HL-60/S4 treated with phorbol 12-myristate 13-acetate at 8.2 ng/mL for 4 days and 3 days (cell line): ENCODE data around the gene DBX1.
"Not testable (repeated sequence)": the region's sequence is repeated elsewhere in the genome, so short reads cannot be mapped to it uniquely, and the experiment has no call there.

ENCODE experiments used
- in situ Hi-C: fragments of 300-500 bp; cut with MboI; formaldehyde crosslinking; loops from 2 replicates; pipeline ENCODE4 v1.15.0; 2022; ENCODE audit warnings: low sequenced_read_pairs

Gene DBX1

DNA sequence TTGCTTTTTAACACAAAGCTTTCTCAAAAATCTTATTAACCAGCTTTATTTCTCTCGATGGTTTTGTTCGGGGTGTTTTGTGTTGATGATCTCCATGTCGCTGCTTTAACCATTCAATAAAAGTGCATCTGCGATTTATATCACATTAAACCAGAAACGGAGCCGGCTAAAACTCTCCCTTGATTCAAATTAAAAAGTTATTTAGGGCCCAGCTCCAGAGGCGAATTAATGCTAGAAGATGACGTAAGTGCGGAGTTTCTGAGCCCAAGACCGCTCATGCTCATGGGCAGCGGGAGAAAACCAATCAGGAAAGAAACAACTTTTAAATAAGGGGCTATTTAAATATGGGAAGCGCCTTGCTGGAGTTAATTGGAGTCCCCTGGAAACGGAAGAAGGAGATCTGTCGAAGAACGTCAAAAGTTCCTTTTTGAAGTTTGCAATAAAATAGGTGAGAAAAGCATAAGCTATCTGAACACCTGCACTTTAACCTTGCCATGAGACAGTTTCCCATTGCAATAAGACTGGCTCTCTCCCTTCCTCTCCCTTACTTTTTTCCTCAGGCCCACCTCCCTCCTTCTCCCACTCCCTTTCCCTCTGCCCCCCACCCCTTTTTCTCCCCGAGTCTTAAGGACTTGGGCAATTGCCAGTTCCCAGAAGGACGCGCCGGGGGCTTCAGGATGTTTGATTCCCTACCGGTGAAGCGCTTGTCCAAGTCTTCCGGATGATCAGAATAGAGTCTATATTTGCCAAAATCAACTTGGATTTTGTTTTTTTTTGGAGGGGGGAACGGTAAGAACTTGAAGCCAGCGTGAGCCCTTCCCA, 1.9 kb upstream of the DBX1 start:
- in situ Hi-C loops = no loop called here

DNA sequence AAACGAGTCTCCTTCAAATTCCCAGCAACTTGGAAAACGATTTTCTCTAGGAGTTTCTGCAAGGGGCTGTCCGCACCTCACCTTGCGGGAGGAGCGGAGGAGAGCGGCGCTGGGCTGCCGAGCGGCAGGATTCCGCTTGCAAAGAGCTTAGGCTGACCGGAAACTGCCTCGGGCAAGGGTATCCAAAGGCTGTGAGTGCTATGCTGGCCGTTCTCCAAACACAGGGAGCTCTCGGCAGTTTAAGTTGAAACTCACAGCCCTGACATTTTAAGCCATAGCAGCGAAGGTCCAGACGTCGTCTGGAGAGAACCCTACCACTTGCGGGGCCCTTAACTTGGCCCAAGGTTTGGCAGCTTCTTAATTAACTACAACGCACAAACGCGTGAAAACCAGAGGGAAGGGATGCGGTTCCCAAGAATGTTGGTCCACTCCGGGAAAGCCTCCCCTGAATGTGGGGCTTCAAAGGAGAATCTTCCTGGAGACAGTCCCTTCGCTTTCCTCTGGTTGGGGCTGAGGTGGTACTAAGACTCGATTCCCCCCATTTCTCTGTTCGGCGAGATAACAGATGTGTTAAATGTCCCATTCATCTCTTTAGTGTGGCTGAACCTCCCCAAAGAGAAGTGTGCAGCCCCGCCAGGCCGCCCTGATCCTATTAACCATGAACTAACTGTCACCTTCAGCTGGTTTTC, 1.1 kb upstream of the DBX1 start:
- in situ Hi-C loops = no loop called here

DNA sequence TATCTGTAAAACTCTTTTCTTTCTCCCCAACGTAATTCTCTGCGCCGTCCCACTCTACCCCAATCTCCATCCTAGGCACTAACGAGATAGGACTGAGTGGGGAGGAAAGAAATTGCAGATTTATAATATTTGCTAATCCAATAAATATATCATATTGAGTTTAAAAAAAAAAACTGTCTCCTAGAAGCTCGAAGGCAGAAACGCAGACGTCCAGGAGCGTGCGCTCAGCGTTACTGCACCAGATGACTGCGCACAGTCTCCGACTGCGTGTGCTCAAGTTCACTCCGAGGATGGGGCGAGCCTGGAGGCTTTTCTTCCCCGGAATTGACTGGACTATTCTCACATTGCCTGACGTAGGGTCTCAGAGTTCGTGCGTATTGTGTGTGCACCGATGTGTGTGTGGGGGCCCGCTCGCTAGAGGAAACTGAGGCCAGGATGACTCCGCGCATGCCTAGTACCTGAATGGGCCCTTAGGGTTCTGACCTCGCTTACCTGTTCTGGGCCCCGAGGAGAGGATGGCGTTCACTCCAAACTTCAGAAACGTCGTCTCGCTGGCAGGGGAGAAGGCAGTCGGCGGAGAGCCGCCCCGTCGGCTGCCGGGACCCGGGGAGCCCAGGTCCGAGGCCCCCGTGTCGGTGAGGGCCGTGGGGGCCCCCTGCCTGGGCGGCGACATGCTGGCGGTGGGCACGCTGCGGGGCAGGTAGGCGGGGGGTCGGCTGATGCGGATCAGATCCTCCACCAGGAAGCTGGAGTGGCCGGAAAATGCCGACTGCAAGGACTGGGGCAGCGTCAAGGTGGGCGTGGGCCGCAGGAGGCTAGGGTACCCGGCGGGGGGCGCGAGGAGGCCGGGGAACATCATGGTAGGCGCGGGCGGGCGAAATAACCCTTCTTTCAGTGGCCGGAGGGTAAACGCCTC, 551 bp downstream of the DBX1 start:
- in situ Hi-C loops = no loop called here

DNA sequence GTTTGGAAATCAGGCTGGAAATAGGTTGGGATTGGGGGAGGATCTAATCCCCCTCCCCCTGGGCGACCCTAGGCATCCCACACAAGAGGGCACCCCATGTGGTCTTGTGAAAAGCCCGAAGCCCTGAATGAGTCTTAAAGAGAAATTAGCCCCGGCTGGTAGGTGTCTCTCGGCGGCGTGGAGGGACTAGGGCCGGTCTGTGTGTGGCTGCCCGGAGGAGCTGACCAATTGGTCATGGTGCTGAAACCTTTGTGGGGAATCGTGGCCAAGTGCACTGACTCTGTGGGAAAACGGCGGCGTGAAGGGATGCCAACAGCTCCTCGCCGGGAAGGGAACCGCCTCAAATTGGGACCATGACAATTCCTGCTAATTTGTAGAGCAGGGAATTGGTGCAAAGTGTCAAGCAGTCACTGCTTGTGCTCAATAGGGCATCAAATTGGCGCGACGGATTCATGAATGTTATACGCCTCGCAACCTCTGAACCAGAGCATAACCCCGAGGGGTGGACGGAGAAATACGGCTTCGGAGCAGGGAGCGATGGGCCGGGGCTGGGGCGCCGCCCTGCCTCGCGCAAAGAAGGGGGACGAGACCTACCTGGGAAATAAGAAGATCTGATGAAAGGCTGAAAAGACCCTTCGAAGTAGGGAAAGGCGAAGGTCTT, 1.5 kb downstream of the DBX1 start:
- in situ Hi-C loops = no loop called here

DNA sequence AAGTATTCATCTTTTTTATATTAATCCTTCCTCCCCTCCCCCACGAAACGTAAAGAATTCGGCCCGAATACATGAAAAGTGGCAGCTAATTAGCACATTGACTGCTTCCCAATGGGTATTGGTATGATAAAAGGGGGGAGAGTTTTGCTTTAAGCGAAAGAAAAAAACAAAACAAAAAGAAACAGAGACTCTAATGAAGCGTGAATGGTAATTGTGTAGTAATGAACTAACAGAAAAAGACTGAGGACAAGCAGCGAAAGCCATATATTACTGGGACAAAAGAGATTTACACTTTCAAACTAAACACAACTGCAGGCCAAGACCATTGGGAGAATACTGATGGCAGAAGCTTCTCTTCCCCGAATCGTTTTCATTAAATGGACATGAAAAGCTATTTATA, 2.5 kb downstream of the DBX1 start:
- in situ Hi-C loops = no loop called here

DNA sequence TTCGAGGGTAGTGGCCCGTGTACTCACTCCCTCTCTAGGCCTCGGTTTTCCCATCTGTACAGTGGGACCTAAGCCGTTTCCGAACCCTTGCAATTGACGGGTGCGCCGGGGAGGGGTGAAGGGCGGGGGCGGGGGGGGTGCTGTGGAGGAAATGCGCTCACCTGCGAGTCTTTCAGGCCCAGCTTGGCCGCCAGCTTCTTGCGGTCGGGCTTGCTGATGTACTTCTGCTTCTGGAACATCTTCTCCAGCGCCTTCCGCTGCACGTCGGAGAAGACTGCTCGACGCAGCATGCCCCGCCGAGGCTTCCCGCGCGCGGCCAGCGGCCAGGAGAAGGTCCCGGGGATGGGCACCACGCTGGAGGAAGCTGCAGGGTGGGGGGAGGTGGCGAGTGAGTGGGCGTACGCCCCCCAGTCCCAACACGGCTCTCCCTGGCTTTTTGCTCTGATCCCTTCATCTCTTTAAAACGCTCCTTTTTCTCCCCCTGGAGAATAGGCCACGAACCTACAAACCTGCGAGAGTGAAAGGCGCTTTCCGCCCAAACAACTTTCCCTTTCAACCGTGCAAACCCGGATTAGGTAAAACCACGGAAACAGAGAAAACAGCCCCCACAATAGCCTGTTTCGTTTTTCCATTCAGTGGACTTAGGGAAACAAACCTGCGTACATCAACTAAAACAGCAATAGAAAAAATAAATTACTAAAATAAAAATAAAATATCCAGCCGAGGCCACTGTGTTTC, 3.2 kb downstream of the DBX1 start:
- in situ Hi-C loops = no loop called here

DNA sequence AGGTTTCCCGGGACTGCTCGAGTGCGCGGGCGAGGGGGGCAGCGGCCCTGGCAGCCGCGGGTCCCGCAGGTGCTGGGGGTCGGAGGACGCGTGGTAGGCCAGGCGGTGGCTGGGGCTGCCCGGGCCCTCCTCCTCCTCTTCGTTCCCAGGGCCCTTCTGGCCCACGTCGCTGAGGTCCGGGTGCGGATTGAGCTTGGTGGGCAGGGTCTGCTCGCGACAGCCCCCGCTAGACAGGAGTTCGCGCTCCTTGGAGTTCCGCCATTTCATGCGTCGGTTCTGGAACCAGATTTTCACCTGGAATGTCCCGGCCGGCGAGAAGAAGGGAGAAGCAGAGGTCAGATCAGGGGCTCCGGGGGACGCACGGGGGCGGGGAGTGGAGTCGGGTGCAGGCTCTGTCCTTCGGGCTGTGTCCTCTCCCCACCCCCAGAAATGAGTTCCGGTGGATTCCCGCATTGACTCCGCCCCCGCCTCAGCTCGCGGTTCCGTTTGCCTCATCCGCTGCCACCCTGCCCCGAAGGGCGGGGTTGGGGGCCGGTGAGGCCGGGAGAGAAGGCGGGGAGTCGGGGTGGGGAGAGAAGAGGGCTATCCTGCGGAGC, 3.9 kb downstream of the DBX1 start:
- in situ Hi-C loops = no loop called here

DNA sequence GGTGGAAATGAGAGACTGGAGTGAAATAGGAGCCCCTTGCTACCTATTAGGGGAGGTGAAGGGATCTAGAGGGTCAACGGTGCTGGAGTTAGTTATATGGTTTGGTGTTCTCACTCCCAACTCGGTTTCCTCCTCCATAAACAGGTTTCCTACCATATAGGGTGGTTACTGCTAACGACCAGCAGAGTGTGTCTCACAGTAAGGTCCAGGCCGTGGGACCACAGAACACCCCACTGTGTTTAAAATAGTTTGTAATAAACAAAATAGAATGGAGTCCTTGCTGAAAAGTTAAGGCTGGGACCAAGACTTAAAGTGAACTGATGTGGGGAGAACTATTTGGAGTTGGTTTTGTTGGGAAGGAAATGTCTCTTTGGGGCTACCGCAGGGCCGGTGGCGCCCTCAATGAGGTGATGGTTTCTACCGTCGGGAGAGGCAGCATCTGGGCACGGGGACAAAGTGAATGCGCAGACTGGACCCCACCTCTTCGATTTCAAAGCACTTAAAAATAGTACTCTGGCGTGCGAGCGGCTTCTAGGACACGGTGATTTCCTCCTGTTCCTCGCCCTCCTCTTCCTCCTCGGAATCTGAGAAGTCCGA, 4.5 kb downstream of the DBX1 start:
- in situ Hi-C loops = no loop called here

DNA sequence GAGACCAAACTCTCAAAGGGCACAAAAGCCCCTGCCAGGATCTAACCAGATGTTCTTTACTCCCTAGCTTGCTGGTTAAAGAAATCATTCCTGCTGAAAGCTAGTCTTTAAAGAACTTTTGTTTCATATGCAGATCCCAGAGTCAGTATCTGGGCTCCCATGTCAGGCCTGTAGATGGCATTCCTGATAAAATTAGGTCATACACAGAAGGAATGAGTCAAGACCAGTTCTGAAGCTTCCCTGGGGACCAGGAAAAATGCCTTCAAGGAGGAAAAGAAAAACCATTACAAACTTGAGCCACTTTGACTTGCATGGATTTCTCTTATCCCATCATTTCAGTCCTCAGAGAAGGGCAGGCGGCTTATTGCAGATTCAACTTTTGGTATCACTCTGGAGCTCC, 5.9 kb downstream of the DBX1 start:
- in situ Hi-C loops = no loop called here

DNA sequence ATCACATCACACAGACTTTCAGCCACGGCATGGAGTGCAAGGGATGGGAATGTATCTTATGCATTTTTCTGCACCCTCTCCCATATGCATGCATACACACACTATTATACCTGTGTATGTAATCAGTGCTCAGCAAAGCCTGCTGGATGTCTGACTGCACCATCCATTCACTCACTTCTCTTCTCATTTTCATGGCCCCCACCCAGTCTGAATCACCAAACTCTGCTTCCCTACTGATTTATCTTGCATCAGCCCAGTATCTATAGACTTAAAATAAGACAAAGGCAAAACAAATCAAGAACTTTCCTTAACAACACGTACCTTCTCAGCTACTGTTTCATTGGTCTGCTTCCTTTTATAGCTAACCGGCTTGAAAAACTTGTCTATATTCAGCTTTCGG, 21.6 kb downstream of the DBX1 start:
- in situ Hi-C loops = no loop called here

DNA sequence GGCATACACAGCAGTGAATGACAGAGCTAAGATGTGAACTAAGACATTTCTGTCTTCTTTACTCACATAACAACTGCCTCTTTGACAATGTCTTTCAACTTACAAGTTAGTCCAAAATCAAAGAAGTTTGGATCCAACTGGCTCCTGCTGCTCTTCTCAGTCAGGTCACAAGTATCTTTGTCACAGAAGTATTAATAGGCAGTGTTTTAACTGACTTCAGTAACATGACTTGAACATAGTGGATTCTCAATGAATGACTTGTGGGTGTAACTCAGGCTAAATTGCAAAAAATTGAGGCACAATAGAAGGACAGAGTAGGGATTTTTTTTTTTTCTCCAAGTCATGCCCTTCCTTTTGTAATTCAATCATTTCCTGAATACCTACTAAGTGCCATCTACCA, 22.6 kb downstream of the DBX1 start:
- in situ Hi-C loops = no loop called here

DNA sequence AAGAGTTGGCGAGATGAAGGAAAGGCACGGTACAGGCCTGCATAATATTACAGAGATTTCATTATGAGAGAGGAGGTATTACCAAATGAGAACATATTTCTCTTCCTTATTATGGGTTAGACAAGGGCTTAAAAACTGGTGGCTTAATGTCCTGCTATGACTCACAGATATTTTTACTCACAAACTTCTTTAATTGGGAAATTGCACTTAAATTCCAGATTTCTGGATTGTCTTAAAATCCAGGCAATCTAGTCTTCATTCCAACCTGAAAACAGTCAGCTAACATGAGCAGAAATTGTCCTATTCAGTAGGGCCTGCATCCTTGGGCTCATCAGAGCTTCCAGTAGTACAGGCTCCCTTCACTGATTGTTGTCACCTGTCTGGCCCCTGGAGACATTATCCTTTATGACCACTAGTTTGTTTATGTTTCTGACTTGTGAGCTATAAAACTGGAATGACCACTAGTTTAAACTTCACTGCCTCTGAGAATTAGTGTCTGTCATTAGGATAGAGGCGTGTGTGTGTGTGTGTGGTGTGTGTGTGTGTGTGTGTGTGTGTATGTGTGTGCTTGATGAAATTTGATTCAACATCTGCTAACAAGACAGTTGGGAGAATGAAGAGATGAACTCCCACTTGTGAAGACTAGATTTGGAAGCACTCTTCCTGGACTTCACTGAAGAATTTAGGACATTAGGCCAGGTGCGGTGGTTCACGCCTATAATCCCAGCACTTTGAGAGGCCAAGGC, 25.1 kb downstream of the DBX1 start:
- in situ Hi-C loops = no loop called here

DNA sequence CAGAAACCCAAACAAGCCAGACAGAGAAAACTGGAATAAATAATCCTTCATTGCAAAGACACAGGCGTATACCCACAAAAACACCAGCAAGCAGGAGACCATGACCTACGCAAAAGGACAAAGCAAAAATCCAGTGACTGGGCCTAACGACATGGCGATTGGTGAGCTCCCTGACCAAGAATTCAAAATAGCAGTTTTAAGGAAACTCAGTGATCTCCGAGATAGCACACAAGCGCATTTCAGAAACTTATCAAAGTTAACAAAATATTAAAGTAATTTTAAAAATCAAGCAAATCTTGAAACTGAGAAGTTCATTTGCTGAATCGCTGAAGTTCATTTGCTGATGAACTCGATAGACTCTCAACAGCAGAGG, 27.6 kb downstream of the DBX1 start:
- in situ Hi-C loops = no loop called here

DNA sequence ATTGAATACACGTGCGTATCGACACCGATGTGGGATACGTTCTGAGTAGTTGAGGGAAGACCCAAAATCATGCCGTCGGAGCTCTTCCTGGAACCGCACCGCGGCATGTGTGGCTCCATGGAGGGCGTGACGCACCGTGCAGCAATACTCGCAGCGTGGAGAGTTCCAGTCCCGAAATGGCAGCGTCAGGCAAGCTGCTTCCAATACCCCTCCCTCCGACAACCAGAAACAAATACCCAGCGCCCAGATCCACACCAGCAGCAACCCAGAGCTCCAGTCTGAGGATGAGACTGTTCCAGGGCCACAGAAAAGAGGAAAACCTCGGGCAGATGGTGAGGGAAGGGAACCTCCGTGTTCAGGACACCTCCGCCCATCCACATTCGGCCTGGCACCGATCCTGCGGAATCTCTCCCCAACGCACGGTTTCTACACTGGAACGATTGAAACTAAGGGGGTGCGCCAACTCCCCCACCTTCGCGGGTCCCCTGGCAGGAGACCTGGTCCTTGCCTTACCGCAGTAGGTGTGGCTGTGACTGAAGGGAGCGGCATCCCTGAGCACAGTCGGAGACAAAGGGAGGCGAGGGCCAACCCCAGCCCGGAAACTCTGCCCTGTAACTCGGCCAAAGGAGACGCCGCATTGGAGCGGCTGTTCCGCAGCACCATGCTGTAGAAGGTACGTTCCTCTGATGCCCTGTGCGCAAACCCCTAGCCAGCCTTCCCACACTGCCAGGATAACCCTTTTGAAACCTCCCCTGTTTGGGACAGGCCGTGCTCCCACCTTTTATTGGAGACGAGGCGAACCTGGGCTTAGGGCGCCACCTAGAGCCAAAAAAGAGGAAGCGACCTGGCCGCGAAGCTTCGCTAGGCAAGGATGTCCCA, 28.2 kb downstream of the DBX1 start:
- in situ Hi-C loops = no loop called here

DNA sequence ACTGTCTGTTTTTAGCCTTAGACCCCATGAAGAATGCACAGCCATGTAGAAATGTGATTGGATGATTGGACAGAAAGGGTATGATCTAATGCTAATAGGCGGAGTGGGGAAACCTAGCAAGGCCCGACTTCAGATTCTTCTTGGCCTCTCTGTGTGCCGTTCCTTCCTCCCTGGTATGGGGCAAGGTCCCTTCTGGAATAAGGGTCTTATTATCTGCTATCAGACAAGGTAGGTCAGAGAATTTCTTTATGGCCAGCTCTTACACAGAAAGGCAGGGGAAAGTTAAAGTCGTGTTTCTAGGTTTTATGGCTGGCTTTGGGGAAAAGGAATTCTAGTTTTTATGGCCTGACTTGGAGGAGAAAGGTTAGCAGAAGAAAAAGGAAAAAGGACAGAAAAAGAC, 30.6 kb downstream of the DBX1 start:
- in situ Hi-C loops = no loop called here

DNA sequence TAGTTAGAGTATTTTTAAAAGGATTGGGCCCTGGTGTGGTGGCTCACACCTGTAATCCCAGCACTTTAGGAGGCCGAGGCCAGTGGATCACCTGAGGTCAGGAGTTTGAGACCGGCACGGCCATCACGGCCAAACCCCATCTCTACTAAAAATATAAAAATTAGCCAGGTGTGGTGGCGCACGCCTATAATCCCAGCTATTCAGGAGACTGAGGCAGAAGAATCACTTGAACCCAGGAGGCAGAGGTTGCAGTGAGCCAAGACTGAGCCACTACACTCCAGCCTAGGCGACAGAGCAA, 31.8 kb downstream of the DBX1 start:
- in situ Hi-C loops = not testable (repeated sequence)

DNA sequence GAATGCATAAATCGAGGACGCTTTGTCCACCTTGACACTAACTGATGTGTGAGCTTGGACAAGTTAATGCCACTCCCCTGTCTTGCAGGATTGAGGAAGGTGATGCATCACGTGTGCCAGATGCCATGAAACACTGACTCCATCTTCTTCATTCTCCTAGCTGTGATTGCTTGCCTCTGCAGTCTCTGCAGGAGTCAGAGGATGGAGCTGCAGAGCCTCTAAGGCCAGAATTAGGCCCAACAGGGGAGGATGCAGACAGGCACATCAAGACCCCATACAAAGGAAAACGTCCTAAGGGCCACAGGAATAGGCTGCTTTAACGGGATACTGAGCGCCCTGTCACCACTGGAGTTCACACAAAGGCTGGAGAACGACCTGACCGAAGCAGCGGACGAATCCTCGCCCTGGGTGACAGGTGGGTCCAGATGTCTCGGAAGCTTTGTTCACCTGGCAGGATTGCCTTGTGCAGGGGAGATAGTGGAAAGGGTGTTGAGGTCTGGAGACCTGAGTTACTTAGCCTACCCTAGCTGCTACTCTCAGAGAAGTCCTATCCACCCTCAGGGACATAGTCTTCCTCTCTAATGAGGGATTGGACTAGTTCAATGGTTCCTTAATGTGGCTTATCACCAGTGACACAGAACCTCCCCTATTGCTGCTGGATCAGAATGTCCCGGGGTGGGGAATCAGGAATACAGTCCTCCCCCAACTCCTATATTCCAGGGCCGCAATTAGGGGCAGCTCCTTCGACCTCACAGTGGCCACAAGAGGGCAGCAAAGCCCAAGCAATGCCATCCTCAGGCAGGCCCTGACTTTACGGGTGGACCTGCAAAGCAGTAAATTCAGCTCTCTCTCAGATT, 32.4 kb downstream of the DBX1 start:
- in situ Hi-C loops = no loop called here
